HG03565 (cell line): ENCODE measurements around the gene RRM2.

ENCODE experiments used
- ATAC-seq: cut with Tn5 transposase; IDR thresholded peaks from one replicate; pipeline ENCODE4 v1.9.1; 2021; ENCODE audit warnings: mild to moderate bottlenecking, moderate library complexity; ENCODE audit not compliant: unreplicated experiment

The RRM2 gene

DNA sequence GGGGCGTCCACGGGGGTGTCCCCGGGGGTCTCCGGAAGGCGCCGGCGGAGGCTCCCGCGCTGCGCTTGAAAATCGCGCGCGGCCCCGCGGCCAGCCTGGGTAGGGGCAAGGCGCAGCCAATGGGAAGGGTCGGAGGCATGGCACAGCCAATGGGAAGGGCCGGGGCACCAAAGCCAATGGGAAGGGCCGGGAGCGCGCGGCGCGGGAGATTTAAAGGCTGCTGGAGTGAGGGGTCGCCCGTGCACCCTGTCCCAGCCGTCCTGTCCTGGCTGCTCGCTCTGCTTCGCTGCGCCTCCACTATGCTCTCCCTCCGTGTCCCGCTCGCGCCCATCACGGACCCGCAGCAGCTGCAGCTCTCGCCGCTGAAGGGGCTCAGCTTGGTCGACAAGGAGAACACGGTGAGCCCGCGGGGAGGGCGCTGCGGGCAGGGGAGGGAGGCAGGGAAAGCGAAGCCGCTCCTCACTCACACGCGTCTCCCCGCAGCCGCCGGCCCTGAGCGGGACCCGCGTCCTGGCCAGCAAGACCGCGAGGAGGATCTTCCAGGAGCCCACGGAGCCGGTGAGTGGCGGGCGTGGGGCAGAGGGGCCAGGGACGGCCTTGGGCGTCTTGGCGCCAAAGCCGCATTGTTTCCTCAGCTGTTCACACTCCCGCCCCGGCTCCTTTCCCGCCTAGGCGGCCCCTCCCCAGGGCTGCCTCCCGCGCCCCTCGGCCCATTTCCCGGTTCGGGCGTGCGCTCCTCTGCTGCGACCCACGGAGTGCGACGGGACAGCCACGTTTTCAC lies at the start of gene RRM2:
TSS of gene RRM2 (plus strand) at position 240 of the 781 bp plus-strand sequence. CDS start at position 300, 60 bp downstream.
- peak; percentile 48 for ATAC-seq

DNA sequence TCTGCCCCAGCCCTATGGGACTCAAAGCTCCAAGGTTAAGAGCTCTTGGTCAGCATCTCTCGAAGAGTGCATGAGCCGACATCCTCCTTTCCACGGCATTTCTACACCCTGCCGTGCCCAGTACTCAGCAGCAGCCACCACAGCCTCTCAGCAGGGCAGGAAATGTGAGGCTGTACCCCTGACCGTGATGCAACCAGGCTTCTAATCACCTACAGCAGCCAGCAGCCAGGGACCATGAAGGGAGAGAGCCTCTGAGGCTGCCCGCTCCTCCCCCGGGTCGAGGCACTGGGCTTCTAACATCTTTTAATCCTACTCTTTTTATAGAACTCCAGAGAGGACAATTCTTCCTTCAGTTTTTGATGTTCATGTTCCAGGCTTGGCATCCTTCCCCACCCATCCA lies 48.8 kb upstream of the RRM2 start:
- no peak for ATAC-seq

GRCh38 chr2:10075101-10075500 lies 47.4 kb upstream of the RRM2 start:
- ATAC-seq, result no peak

DNA sequence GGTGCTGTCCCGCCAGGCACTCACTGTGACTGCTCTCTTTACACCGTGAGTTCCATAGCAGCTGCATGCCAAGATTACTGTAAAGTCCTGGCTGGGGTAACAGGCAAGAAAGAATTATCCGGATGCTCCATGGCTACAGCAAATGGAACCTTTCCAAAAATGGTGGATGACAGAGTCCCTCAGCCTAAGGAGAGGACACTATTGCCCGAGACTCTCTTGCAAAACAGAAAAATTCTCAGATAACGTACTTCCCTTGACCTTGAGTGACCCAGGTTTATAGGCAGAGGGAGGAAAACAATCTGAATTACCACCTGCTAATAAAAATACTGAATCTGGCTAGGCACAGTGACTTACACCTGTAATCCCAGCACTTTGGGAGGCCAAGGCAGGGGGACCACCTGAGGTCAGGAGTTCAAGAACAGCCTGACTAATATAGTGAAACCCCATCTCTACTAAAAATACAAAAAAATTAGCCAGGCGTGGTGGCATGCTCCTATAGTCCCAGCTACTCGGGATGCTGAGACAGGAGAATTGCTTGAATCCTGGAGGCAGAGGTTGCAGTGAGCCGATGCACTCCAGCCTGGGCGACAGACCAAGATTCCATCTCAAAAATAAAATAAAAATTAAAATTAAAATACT lies 46.8 kb upstream of the RRM2 start:
- ATAC-seq, result no peak

DNA sequence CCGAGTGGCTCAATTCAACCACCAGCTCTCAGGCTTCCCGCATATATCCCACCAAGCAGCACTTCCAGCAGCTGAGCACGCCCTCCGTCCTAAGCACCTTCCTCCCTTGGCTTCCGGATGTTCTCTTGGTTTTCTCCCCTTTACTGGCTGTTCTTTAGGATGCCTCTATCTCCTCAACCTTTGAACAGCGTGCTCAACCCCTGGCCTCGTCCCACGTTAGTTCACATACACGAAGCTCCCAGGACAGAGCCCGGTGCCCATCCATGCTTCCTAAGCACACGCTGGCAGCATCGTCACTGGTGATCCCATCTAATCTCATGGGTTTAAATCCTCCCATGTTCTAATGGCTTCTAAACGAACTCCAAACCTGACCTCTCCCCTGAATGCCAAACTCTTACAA lies 46.0 kb upstream of the RRM2 start:
- ATAC-seq, result no peak

- ATAC-seq, result no peak
These were observed 45.5 kb upstream of the RRM2 start for GRCh38 chr2:10076988-10077527.

- no peak for ATAC-seq
These were observed 44.5 kb upstream of the RRM2 start for GRCh38 chr2:10078001-10078400.

- no peak for ATAC-seq
These were observed 43.8 kb upstream of the RRM2 start for GRCh38 chr2:10078704-10079265.

- peak; percentile 4 for ATAC-seq
These were observed 43.2 kb upstream of the RRM2 start for GRCh38 chr2:10079266-10079869.

- peak; percentile 32 for ATAC-seq
These were observed 42.5 kb upstream of the RRM2 start, which contains the start of gene CYS1 for GRCh38 chr2:10079870-10080535. Gene CYS1, minus strand, starts transcription at chr2:10080411. Its CDS starts 188 bp downstream, at chr2:10080223.

DNA sequence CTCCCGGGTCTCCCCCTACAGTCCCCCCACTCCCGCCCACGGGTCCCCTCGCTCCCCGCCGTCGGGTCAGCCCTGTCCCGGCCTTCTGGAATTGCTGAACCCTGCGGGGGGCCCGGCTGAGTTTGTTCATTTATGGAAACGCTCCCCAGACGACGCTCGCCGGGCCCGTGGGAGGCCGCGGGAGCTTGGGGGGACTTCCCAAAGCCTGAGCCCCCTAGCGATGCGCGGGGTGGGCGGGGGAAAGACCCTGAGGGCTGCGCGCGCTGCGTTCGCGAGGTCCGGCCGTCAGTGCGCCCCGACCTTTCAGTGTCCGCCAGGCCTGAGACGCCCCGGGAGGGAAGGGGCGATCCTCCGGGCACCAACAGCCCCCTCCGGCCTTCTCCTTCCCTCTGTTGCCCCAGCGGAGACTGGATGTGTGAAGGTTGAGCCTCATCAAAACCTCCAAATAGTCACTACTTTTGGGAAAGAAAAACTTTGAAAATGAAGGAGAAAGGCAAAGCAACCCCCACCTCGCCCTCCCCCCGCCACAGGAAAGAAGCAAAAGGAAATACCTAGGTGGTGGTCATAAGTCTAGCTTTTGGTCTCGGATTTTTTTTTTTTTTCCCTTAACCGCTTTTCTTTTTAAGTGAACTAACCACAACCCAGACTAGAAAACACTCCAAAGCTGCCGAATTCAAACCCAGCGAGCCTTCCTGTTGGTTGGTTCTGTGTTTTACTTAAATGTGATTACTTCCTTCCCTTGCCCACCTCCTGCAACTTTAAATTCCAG lies 41.8 kb upstream of the RRM2 start:
- peak; percentile 7 for ATAC-seq

- ATAC-seq, result no peak
These were observed 39.5 kb upstream of the RRM2 start for GRCh38 chr2:10083046-10083445.

DNA sequence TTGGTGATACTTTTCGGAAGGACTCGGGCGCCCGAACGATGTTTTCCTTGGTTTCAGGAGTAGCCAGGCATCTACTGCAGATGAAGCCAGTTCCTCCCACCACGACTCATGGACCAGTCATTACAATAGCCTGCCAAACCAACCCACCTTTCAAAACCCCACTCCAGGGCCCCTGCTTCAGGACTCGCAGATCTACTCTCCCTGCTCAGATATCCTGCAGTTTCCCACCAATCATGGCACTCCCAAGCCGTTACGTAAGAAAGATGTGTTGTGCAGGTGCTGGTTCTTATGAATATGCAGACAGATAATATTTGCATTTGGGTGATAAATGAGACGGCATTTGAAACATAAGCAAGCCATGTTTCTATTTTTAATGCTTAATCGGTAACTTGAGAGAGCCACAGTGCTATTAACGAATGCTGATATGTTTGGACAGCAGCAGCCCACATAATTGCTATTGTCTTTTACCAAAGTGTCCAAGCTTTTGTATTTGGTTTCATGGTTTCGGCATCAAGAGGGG lies 38.8 kb upstream of the RRM2 start:
- ATAC-seq, result no peak

DNA sequence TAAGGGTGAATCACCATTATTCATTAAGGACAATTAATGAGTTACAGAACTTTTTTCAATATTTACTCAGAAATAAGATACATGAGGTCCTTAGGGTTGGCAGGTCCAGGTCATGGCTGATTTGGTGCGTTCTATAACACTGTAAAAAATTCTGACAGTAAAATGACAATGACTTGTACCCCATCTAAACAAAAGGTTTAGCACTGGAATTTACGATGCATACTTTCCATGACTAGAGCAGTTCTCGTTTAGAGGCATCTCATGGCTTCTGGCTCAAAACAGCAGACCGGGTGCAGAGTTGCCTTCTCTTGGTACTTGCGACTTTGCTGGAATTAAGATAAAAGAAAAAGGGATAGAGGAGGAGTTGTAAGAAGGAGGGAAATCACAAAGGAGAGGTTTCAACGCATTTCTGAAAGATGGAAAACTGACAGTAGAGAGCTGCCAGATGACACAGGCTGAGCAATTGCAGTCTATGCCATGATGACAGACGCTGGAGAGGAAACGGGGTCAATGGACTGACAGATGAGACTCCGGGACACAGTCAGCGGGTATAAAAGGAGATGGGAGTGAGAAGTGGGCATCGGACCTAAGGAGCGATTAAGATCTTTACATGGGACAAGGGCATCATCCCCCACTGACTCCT lies 38.2 kb upstream of the RRM2 start:
- ATAC-seq, result no peak

GRCh38 chr2:10085043-10085667 lies 37.4 kb upstream of the RRM2 start:
- no peak for ATAC-seq

DNA sequence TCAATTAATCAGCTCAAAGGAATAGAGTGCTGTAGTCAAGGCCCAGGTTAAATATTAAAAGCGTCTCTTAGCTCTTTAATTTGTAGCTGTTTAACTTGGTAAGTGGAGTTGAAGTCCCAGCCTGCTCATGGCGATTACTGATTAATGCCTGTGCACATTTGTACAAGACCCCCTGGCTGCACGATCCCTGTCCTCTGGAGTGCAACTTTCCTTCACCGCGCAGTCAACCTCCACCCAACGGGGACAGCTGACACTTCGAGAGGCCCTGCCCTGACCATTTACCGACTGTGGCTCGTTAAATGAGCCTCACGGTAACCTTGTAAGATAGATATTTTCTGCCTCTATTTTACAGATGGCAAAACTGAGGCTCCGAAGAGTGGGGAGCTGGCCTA lies 36.9 kb upstream of the RRM2 start:
- ATAC-seq, result no peak

- ATAC-seq, result no peak
These were observed 35.6 kb upstream of the RRM2 start for GRCh38 chr2:10086950-10087349.

DNA sequence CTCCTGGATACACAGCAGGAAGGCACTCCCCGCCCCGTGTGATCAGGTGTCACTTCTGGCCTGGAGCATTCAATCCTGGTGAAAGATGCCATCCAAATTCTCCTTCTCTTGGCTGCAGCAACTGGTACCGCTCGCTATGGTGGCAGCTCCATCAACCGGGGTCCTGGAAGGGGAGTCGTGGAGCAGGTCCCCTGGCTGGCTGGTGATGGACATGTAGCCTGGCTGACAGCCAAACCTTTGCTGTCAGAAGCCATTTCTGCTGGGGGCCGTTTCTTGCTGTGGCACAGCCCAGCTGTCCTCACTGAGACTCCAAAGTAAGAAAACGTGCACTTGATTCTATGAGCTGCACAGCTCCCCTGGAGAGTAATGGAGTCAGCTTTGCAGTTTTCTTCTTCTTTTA lies 35.2 kb upstream of the RRM2 start:
- no peak for ATAC-seq
